H9 (cell line): ENCODE data around the gene APOBEC3B. TPM values are rescaled to one million over a fixed set of nuclear protein-coding genes. Genes with fewer than 3 reads are reported as not detected.

Experiments
- DNase-seq: peaks from one replicate; pipeline ENCODE4 v3.0.0-alpha.2; 2017
- H2AFZ ChIP-seq: one replicate; pipeline ENCODE4 v1.6.1; 2013; ENCODE audit warnings: mild to moderate bottlenecking, low read length, control low read depth, moderate library complexity
- H2AK5ac ChIP-seq: 2 replicates; pipeline ENCODE4 v1.6.1; 2013; ENCODE audit warnings: low read length, control low read depth, mixed read lengths; ENCODE audit not compliant: insufficient read length
- H2BK120ac ChIP-seq: one replicate; pipeline ENCODE4 v1.6.1; 2013; ENCODE audit warnings: low read depth, mild to moderate bottlenecking, low read length, control low read depth, inconsistent platforms; ENCODE audit not compliant: poor library complexity, severe bottlenecking
- H2BK12ac ChIP-seq: 2 replicates; pipeline ENCODE4 v1.6.1; 2013; ENCODE audit warnings: low read length, control low read depth, mixed read lengths, low read depth; ENCODE audit not compliant: insufficient read length
- H2BK15ac ChIP-seq: 2 replicates; pipeline ENCODE4 v1.6.1; 2013; ENCODE audit warnings: low read depth, low read length, control low read depth
- H2BK20ac ChIP-seq: one replicate; pipeline ENCODE4 v1.6.1; 2013; ENCODE audit warnings: low read depth, mild to moderate bottlenecking, low read length, control low read depth, inconsistent platforms; ENCODE audit not compliant: poor library complexity, severe bottlenecking
- H2BK5ac ChIP-seq: 2 replicates; pipeline ENCODE4 v1.6.1; 2013; ENCODE audit warnings: low read length, control low read depth, mixed read lengths; ENCODE audit not compliant: insufficient read length
- H3K14ac ChIP-seq: 2 replicates; pipeline ENCODE4 v1.6.1; 2013; ENCODE audit warnings: low read length, control low read depth; ENCODE audit not compliant: insufficient read depth
- H3K18ac ChIP-seq: 2 replicates; pipeline ENCODE4 v1.6.1; 2013; ENCODE audit warnings: low read depth, mild to moderate bottlenecking, mixed read lengths, low read length, control low read depth; ENCODE audit not compliant: insufficient read length
- H3K23ac ChIP-seq: 2 replicates; pipeline ENCODE4 v1.6.1; 2013; ENCODE audit warnings: low read length, control low read depth, mixed read lengths, low read depth; ENCODE audit not compliant: insufficient read length
- H3K23me2 ChIP-seq: 2 replicates; pipeline ENCODE4 v1.6.1; 2013; ENCODE audit warnings: low read depth, mild to moderate bottlenecking, mixed read lengths, low read length, control low read depth; ENCODE audit not compliant: insufficient read length, poor library complexity, severe bottlenecking
- H3K27ac ChIP-seq: 2 replicates; pipeline ENCODE4 v1.5.1; 2013; ENCODE audit warnings: low read length, control low read depth, mixed read lengths, low read depth; ENCODE audit not compliant: insufficient read length
- H3K27me3 ChIP-seq: 2 replicates; pipeline ENCODE4 v1.6.1; 2013; ENCODE audit warnings: low read length, control low read depth, inconsistent platforms; ENCODE audit not compliant: insufficient read depth
- H3K4ac ChIP-seq: 2 replicates; pipeline ENCODE4 v1.6.1; 2013; ENCODE audit warnings: low read depth, mild to moderate bottlenecking, control low read depth, inconsistent platforms, low read length, moderate library complexity
- H3K4me1 ChIP-seq: 2 replicates; pipeline ENCODE4 v1.6.1; 2013; ENCODE audit warnings: low read length, control low read depth, inconsistent platforms; ENCODE audit not compliant: insufficient read depth
- H3K4me2 ChIP-seq: 2 replicates; pipeline ENCODE4 v1.6.1; 2013; ENCODE audit warnings: low read length, control low read depth, mixed read lengths; ENCODE audit not compliant: insufficient read length, insufficient read depth
- H3K56ac ChIP-seq: 2 replicates; pipeline ENCODE4 v1.6.1; 2013; ENCODE audit warnings: low read depth, mild to moderate bottlenecking, mixed read lengths, low read length, control low read depth; ENCODE audit not compliant: insufficient read length
- H3K79me1 ChIP-seq: 2 replicates; pipeline ENCODE4 v1.6.1; 2013; ENCODE audit warnings: low read depth, mild to moderate bottlenecking, moderate library complexity, low read length, control low read depth, inconsistent platforms; ENCODE audit not compliant: insufficient read depth, poor library complexity, severe bottlenecking
- H3K79me2 ChIP-seq: 2 replicates; pipeline ENCODE4 v1.6.1; 2013; ENCODE audit warnings: low read length, control low read depth, inconsistent platforms; ENCODE audit not compliant: insufficient read depth
- H3K9ac ChIP-seq: 2 replicates; pipeline ENCODE4 v1.6.1; 2013; ENCODE audit warnings: low read length, control low read depth, mixed read lengths; ENCODE audit not compliant: insufficient read length; ENCODE audit errors: extremely low read depth
- H3K9me3 ChIP-seq: one replicate; pipeline ENCODE4 v1.6.1; 2013; ENCODE audit warnings: low read depth, low read length, inconsistent platforms; ENCODE audit not compliant: control insufficient read depth
- H3T11ph ChIP-seq: one replicate; pipeline ENCODE4 v1.6.1; 2013; ENCODE audit warnings: mild to moderate bottlenecking, low read length, control low read depth, inconsistent platforms
- H4K20me1 ChIP-seq: one replicate; pipeline ENCODE4 v1.6.1; 2013; ENCODE audit not compliant: control insufficient read depth, insufficient read length, insufficient read depth
- H4K5ac ChIP-seq: 2 replicates; pipeline ENCODE4 v1.6.1; 2013; ENCODE audit warnings: low read depth, mild to moderate bottlenecking, mixed read lengths, low read length, control low read depth; ENCODE audit not compliant: insufficient read length
- H4K8ac ChIP-seq: replicated peaks from 2 replicates; pipeline ENCODE4 v1.6.1; 2013; ENCODE audit warnings: low read length, control low read depth, mixed read lengths, low read depth; ENCODE audit not compliant: insufficient read length
- H4K91ac ChIP-seq: 2 replicates; pipeline ENCODE4 v1.6.1; 2013; ENCODE audit warnings: low read depth, mild to moderate bottlenecking, moderate library complexity, mixed read lengths, low read length, control low read depth; ENCODE audit not compliant: insufficient read length
- H3K27ac Mint-ChIP-seq, 3 experiments: 2 replicates in 2 of 3; 3 replicates in 1 of 3; pipeline ENCODE4 v1.8.0; 2020 to 2021; ENCODE audit warnings: mixed read lengths in 3 of 3, mild to moderate bottlenecking in 1 of 3, moderate library complexity in 1 of 3
- H3K27me3 Mint-ChIP-seq: 2 replicates; pipeline ENCODE4 v1.8.0; 2021; ENCODE audit warnings: low read depth, mild to moderate bottlenecking, moderate library complexity, mixed read lengths
- H3K36me3 Mint-ChIP-seq, 3 experiments: 2 replicates in 2 of 3; 3 replicates in 1 of 3; pipeline ENCODE4 v1.8.0; 2020 to 2021; ENCODE audit warnings: low read depth in 3 of 3, mixed read lengths in 3 of 3; ENCODE audit not compliant: insufficient read depth in 1 of 3
- H3K4me1 Mint-ChIP-seq, 2 experiments: 2 replicates each; pipeline ENCODE4 v1.8.0; 2020; ENCODE audit warnings: mixed read lengths in 2 of 2
- H3K4me3 Mint-ChIP-seq, 2 experiments: 2 replicates in 1 of 2; 3 replicates in 1 of 2; pipeline ENCODE4 v1.8.0; 2020 to 2021; ENCODE audit warnings: mild to moderate bottlenecking in 2 of 2, mixed read lengths in 2 of 2, moderate library complexity in 1 of 2
- H3K9me3 Mint-ChIP-seq, 2 experiments: 2 replicates in 1 of 2; 3 replicates in 1 of 2; pipeline ENCODE4 v1.8.0; 2020; ENCODE audit warnings: mild to moderate bottlenecking in 2 of 2, mixed read lengths in 2 of 2, moderate library complexity in 1 of 2
- CTCF ChIP-seq: fragments of 200-600 bp; sonication (generic); conservative IDR thresholded peaks from 3 replicates; pipeline ENCODE4 v1.8.0; 2021; ENCODE audit warnings: antibody characterized with exemption, mild to moderate bottlenecking
- whole genome bisulfite sequencing: extraction: QIAGEN DNeasy Blood & Tissue Kit; methylation state at CpG from one replicate; pipeline ENCODE4 v1.1.7; 2013; ENCODE audit warnings: missing lambda C conversion rate, low lambda C conversion rate, mixed read lengths; ENCODE audit not compliant: insufficient read length; ENCODE audit errors: extremely low coverage; 5-methylcytosine and 5-hydroxymethylcytosine counted together
- total RNA-seq: library from RNA; stranded (reverse); gene quantifications from 2 replicates; pipeline ENCODE4 v1.2.1, GENCODE V29; 2021

APOBEC3B gene
- total RNA-seq, 1 experiment from 2014 or later: 29.0 TPM

GRCh38 chr22:38986629-38987028 lies 4.5 kb downstream of the APOBEC3B start:
- Histone ChIP-seq H3K14ac (no peak overlapping the region), H3K4me2 (no peak overlapping the region), H4K91ac (no peak overlapping the region), H2BK120ac (no peak overlapping the region), H3K9ac (no peak overlapping the region), H3K27ac (no peak overlapping the region), H4K20me1 (no peaks in the 10 kb centered on the region), H3K23me2 (no peaks in the 10 kb centered on the region), H2AK5ac (no peak overlapping the region), H2BK5ac (no peak overlapping the region), H2AFZ (no peak overlapping the region), H3K56ac (no peak overlapping the region), H3K4ac (no peak overlapping the region), H3K18ac (no peak overlapping the region), H2BK12ac (no peak overlapping the region), H2BK15ac (no peak overlapping the region), H3T11ph (no peak overlapping the region), H3K23ac (no peak overlapping the region), H3K9me3 (no peaks in the 10 kb centered on the region), H3K27me3 (no peaks in the 10 kb centered on the region), H3K79me1 (no peaks in the 10 kb centered on the region), H2BK20ac (no peak overlapping the region), H4K5ac (no peak overlapping the region), H3K4me1 (no peaks in the 10 kb centered on the region), H4K8ac (no peak overlapping the region), H3K79me2 (no peaks in the 10 kb centered on the region)
- TF ChIP-seq CTCF: no peak
- Mint-ChIP-seq H3K36me3 (peaks cover 11 to 38% (median 36%) of the 10 kb centered on the region in 3 experiments; a peak in 6 of 7 replicates), H3K27me3 (peaks cover 13% of the 10 kb centered on the region), H3K4me3 (no peak overlapping the region), H3K27ac (no peak overlapping the region; a peak in 1 of 7 replicates), H3K9me3 (peaks cover 25 to 31% of the 10 kb centered on the region in 2 experiments), H3K4me1 (peaks cover 22 to 24% of the 10 kb centered on the region in 2 experiments)
- no CpG with 5 or more reads among the region's 3 CpGs for WGBS
- DNase-seq: no peak
